Small intestine (tissue), 7 donors: ENCODE results near the gene PLA2G4B. TPM values are rescaled to one million over a fixed set of nuclear protein-coding genes. Genes with fewer than 3 reads are reported as not detected.

ENCODE experiments used
- DNase-seq, 2 donors: peaks; one replicate each; pipeline versions ENCODE4 v3.0.0 to v3.0.0-alpha.2; 2013
- FAIRE-seq: peaks from 2 replicates; lab custom pipeline; 2012; peaks lifted over from hg19 to GRCh38; lab: Jason Lieb, UNC
- H3K27ac ChIP-seq, 3 donors: one replicate each; pipeline ENCODE4 v1.5.1; 2013; ENCODE audit warnings: low read length in 2 of 3, mild to moderate bottlenecking in 2 of 3, control low read depth in 1 of 3, inconsistent platforms in 1 of 3, low read depth in 1 of 3, moderate library complexity in 1 of 3
- H3K27me3 ChIP-seq, 3 donors: one replicate each; pipeline ENCODE4 v1.6.1; 2013; ENCODE audit warnings: low read length in 3 of 3, inconsistent platforms in 1 of 3; ENCODE audit not compliant: control insufficient read depth in 3 of 3, insufficient read depth in 3 of 3
- H3K36me3 ChIP-seq, 3 donors: one replicate each; pipeline ENCODE4 v1.6.1; 2013; ENCODE audit warnings: low read length in 3 of 3, inconsistent platforms in 1 of 3, low read depth in 1 of 3, mild to moderate bottlenecking in 1 of 3, moderate library complexity in 1 of 3; ENCODE audit not compliant: control insufficient read depth in 3 of 3, insufficient read depth in 2 of 3
- H3K4me1 ChIP-seq, 3 donors: one replicate each; pipeline ENCODE4 v1.6.1; 2013; ENCODE audit warnings: low read length in 2 of 3, inconsistent platforms in 1 of 3, low read depth in 1 of 3, mild to moderate bottlenecking in 1 of 3, moderate library complexity in 1 of 3; ENCODE audit not compliant: control insufficient read depth in 3 of 3, insufficient read depth in 2 of 3
- H3K4me3 ChIP-seq, 3 donors: one replicate each; pipeline ENCODE4 v1.5.1; 2013; ENCODE audit warnings: low read length in 3 of 3, control low read depth in 1 of 3, inconsistent platforms in 1 of 3, low read depth in 1 of 3, mild to moderate bottlenecking in 1 of 3, moderate library complexity in 1 of 3
- H3K9me3 ChIP-seq, 2 donors: one replicate each; pipeline ENCODE4 v1.6.1; 2013; ENCODE audit warnings: low read depth in 1 of 2, low read length in 1 of 2; ENCODE audit not compliant: control insufficient read depth in 2 of 2, insufficient read depth in 1 of 2
- WGBS, 3 donors: extraction: QIAGEN DNeasy Blood & Tissue Kit; methylation state at CpG; one replicate each; pipeline ENCODE4 v1.1.7; 2013; 5-methylcytosine and 5-hydroxymethylcytosine counted together
- polyA plus RNA-seq, 4 donors: library from polyadenylated mRNA; stranded (reverse) in 3 of 4; unstranded in 1 of 4; fragments of 200-250 nt in 3 of 4; fragments of 120-200 nt in 1 of 4; gene quantifications; one replicate each; pipeline versions ENCODE4 v1.2.1 to v1.2.3, GENCODE V29; 2013
- donor health status: healthy with polysubstance abuse.
- donor health status: control.
- donor health status: control.
- donor health status: Bipolar disorder and iron deficiency.
- donor health status: healthy.

Gene PLA2G4B
- polyA plus RNA-seq, 4 donors = 4.6 to 13.0 (median 10.2) TPM

DNA sequence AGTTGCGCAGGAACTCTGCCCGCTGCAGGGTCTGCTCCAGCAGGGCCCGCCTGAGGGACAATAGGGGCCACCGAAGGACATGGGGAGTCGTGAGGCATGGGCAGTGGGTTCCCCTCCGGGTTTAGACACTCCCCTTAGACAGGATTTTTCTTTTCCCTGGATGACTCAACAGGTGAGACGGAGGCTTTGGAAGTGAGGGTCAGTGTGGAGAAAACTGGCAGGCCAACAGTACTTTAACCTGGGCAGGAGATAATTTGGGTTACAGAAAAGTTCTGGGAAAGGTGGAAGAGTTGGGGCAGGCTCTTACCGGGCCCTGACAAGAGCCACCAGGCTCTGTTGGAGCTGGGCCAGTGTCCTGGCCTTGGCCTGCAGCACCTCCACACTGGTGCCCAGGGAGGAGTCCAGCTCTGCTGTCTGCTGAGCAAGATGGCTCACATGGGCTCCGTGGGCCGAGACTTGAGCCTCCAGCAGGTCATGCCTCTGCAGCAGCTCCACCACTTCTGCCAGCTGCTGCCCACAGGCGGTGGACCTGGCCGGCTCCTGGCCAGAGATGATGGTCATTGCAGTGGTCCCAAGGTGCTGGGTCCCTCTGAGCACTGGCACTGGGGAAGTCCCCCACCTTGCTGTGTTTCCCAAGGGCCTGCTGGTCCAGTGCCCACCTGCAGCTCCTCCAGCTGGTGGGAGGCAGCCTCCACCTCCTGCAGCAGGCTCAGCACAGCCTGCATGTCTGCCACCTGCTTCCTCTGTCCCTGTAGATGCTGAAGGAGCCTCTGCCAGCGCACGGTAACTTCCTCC lies 44.2 kb downstream of the PLA2G4B start:
- Histone ChIP-seq H3K27ac (no peak overlapping the region), H3K27me3 (peaks cover 0 to 16% (median 0%) of the 10 kb centered on the region in 3 donors), H3K4me1 (peaks cover 0 to 5% (median 3%) of the 10 kb centered on the region in 3 donors), H3K4me3 (peak overlapping the region in 1 of 3 donors; percentile 22), H3K9me3 (no peaks in the 10 kb centered on the region), H3K36me3 (peaks cover 0 to 2% (median 0%) of the 10 kb centered on the region in 3 donors)
- DNase-seq (no peak), FAIRE-seq (no peak)
- WGBS, 3 donors = 42 to 69% (median 63%) methylated on average over 14 of the region's 14 CpGs

DNA sequence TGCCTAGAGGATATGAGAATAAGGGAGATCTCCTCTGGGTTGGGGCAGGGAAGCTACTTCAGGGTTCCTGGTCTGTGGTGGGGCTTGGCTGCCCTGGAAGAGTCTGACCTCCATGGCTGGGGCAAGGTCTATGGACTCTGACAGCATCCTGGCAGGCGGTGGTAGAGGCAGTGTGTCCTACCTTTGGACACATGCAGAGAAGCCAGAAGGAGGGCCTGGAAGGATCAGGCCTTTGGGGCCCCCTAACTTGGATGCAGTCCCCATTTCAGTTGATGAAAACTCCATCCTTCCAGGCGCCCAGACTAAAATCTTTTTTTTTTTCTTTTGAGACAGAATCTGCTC lies 44.8 kb downstream of the PLA2G4B start:
- DNase-seq (no peak), FAIRE-seq (no peak)
- WGBS, 3 donors = 68 to 82% (median 78%) methylated on average over 2 of the region's 2 CpGs
- Histone ChIP-seq H3K27ac (no peak overlapping the region), H3K9me3 (no peaks in the 10 kb centered on the region), H3K27me3 (peaks cover 0 to 16% (median 0%) of the 10 kb centered on the region in 3 donors), H3K4me3 (no peak overlapping the region), H3K36me3 (peaks cover 0 to 2% (median 0%) of the 10 kb centered on the region in 3 donors), H3K4me1 (peaks cover 0 to 5% (median 3%) of the 10 kb centered on the region in 3 donors)

DNA sequence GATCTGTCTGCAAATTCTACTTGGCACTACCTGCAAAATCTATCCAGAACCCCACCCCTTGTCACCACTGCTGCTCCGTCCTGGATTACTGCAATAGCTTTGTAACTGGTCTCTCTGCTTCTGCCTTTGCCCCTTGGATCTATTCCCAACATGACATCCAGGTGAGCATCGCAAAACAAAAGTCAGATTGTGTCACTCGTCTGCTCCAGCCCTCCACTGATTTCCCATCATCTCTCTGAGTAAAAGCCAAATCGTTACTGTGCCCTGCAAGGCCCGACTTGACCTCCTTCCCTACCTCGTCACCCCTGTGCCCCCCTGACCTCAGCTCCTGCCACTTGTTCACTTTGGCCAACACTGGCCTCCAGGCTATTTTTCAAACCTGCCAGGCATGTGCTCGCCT lies 45.8 kb downstream of the PLA2G4B start:
- 63 to 79% (median 75%) methylated on average over 7 of the region's 7 CpGs for WGBS, 3 donors

DNA sequence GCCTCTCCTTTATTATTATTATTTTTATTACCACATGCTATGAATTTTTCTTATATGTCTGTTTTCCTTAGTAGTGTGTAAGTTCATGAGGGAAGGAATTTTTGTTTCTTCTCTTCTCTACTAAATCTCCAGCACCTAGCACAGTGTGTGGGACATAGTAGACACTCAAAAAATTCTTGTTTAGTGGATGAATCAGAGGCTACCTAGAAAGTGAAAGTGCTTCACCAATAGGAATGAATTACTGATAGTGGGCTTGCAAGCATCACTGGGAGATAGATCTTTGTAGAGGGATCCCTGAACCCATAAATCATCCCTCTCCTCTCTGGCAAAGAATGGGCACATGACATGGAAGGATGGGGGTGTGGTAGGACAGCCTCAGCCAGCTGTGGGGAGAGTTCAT lies 46.7 kb downstream of the PLA2G4B start:
- Histone ChIP-seq H3K4me3 (no peak overlapping the region), H3K9me3 (no peaks in the 10 kb centered on the region), H3K36me3 (peaks cover 0 to 2% (median 0%) of the 10 kb centered on the region in 3 donors), H3K27ac (no peak overlapping the region), H3K4me1 (peaks cover 0 to 5% (median 3%) of the 10 kb centered on the region in 3 donors), H3K27me3 (peaks cover 0 to 16% (median 0%) of the 10 kb centered on the region in 3 donors)
- DNase-seq (no peak), FAIRE-seq (no peak)

More for the DNA sequence above, 45.8 kb downstream of the PLA2G4B start:
- Histone ChIP-seq H3K27ac (no peak overlapping the region), H3K36me3 (peaks cover 0 to 2% (median 0%) of the 10 kb centered on the region in 3 donors), H3K9me3 (no peaks in the 10 kb centered on the region), H3K4me1 (peaks cover 0 to 5% (median 3%) of the 10 kb centered on the region in 3 donors), H3K27me3 (peaks cover 0 to 16% (median 0%) of the 10 kb centered on the region in 3 donors), H3K4me3 (no peak overlapping the region)
- no peak for FAIRE-seq
- no peak for DNase-seq

- Histone ChIP-seq H3K4me3 (no peak overlapping the region), H3K4me1 (peaks cover 0 to 5% (median 3%) of the 10 kb centered on the region in 3 donors), H3K9me3 (no peaks in the 10 kb centered on the region), H3K27me3 (peaks cover 0 to 13% (median 0%) of the 10 kb centered on the region in 3 donors), H3K36me3 (peaks cover 0 to 2% (median 0%) of the 10 kb centered on the region in 3 donors), H3K27ac (no peak overlapping the region)
- FAIRE-seq (no peak), DNase-seq (no peak)
- WGBS, 3 donors = 94 to 97% (median 95%) methylated on average over 14 of the region's 14 CpGs
Measured at GRCh38 chr15:41885841-41886240, 47.2 kb downstream of the PLA2G4B start.

DNA sequence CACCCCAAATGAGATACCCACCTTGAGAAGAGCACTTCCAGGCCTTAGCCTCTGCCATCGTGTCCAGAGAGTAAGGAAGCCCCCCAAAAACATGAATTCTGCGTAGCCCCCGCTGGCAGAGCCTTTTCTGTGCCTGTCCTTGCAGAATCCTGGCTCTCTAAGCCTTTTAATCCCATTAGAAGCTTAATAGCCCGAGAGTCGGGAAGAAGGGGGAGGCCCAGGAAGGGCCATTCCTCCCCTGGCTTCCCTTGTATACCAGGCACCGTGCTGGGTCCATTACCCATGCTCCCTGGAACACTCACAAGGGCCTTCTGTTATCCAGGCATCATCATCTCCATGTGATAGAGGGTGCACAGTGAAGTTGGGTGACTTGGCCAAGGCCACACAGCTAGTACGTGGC lies 48.1 kb downstream of the PLA2G4B start:
- Histone ChIP-seq H3K36me3 (peaks cover 0 to 2% (median 0%) of the 10 kb centered on the region in 3 donors), H3K4me1 (peaks cover 0 to 5% (median 3%) of the 10 kb centered on the region in 3 donors), H3K4me3 (no peak overlapping the region), H3K9me3 (no peaks in the 10 kb centered on the region), H3K27ac (no peak overlapping the region), H3K27me3 (peaks cover 0 to 5% (median 0%) of the 10 kb centered on the region in 3 donors)
- no peak for DNase-seq
- WGBS, 3 donors = 88 to 93% (median 92%) methylated on average over 7 of the region's 7 CpGs
- no peak for FAIRE-seq

DNA sequence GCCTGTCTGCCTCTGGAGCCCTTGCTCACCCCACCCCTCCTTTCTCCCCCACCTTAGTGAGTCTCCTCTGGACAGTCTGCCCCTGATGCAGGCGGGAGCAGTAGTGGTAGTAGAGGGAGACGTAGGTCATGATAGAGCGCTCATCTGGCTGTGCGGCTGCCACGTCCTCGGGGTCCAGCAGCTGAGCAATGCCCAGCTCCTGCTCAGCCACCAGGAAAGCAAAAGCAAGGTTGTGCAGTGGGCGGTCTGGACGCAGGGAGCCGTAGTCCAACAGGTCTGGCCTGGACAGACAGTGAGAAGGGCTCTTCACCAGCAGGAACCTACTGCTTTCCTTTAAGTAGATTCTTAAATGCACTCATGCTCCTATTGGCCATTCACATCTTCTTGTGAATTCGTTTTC lies 48.5 kb downstream of the PLA2G4B start:
- Histone ChIP-seq H3K4me1 (peaks cover 0 to 5% (median 3%) of the 10 kb centered on the region in 3 donors), H3K27me3 (peaks cover 0 to 5% (median 0%) of the 10 kb centered on the region in 3 donors), H3K9me3 (no peaks in the 10 kb centered on the region), H3K4me3 (no peak overlapping the region), H3K27ac (no peak overlapping the region), H3K36me3 (peaks cover 0 to 2% (median 0%) of the 10 kb centered on the region in 3 donors)
- FAIRE-seq (no peak), DNase-seq (no peak)
- WGBS, 3 donors = 95 to 97% (median 96%) methylated on average over 8 to 10 of the region's 10 CpGs

GRCh38 chr15:41887893-41888292 lies 49.2 kb downstream of the PLA2G4B start:
- H3K4me3 ChIP-seq = no peak overlapping the region
- no peaks in the 10 kb centered on the region for H3K9me3 ChIP-seq
- no peak overlapping the region for H3K27ac ChIP-seq
- peaks cover 0 to under 1% (median 0%) of the 10 kb centered on the region in 3 donors for H3K36me3 ChIP-seq
- FAIRE-seq = no peak
- WGBS, 3 donors = 85 to 92% (median 86%) methylated on average over 9 of the region's 9 CpGs
- peaks cover 0 to 2% (median 0%) of the 10 kb centered on the region in 3 donors for H3K4me1 ChIP-seq
- no peak for DNase-seq
- no peaks in the 10 kb centered on the region for H3K27me3 ChIP-seq
